DND-41 (cell line): ENCODE measurements around the gene RCCD1.

ENCODE experiments used
- EZH2 ChIP-seq: IDR thresholded peaks from 3 replicates; pipeline ENCODE4 v1.6.1; 2012; ENCODE audit warnings: borderline replicate concordance, low read depth, mild to moderate bottlenecking, moderate library complexity, low read length, inconsistent platforms; ENCODE audit not compliant: severe bottlenecking
- TF ChIP-seq, protein P1 (sequence below): IDR thresholded peaks from 2 replicates; pipeline ENCODE4 v1.5.1; 2012; ENCODE audit warnings: borderline replicate concordance, low read length, moderate library complexity, mild to moderate bottlenecking; ENCODE audit not compliant: poor library complexity, severe bottlenecking; ENCODE audit errors: extremely low read depth

DNA sequence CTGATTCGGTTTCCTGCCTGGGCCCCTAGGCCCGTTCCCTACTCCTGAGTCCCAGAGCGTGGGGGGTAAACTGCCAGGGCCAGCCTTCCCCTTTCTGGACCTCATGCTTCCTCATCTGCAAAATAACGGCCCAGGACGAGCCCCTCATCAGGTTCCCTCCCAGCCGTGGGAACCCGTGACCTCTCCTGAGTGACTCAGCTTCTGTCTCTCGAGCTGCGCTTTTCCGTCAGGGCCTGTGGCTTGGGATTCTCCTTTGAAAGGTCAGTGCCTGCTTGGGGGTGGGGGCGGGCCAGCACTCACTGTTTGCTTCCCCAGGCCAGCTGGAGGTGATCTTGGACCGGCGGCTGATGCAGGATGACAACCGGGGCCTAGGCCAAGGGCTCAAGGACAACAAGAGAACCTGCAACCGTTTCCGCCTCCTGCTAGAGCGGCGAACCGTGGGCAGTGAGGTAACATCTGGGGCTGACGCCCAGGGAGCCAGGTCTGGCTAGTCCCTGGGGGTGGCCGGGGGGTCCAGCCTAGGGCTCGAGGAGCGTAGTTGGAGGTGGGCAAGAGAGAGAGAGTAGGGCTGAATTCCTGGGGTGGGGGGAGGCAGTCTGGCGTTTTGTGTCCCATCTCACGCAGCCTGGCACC is 38.8 kb upstream of the RCCD1 start:
- TF ChIP-seq, protein P1, sequence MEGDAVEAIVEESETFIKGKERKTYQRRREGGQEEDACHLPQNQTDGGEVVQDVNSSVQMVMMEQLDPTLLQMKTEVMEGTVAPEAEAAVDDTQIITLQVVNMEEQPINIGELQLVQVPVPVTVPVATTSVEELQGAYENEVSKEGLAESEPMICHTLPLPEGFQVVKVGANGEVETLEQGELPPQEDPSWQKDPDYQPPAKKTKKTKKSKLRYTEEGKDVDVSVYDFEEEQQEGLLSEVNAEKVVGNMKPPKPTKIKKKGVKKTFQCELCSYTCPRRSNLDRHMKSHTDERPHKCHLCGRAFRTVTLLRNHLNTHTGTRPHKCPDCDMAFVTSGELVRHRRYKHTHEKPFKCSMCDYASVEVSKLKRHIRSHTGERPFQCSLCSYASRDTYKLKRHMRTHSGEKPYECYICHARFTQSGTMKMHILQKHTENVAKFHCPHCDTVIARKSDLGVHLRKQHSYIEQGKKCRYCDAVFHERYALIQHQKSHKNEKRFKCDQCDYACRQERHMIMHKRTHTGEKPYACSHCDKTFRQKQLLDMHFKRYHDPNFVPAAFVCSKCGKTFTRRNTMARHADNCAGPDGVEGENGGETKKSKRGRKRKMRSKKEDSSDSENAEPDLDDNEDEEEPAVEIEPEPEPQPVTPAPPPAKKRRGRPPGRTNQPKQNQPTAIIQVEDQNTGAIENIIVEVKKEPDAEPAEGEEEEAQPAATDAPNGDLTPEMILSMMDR, result no peak
- no peak for TF ChIP-seq EZH2
